ENCODE results near the gene FCHO2. TPM values are rescaled to one million over a fixed set of nuclear protein-coding genes. Genes with fewer than 3 reads are reported as not detected.
A peak's percentile ranks its signal among the peaks of the same experiment; 100 is the strongest.

Gene FCHO2
- total RNA-seq, 2 experiments from 2014 or later: 1.3 TPM

DNA sequence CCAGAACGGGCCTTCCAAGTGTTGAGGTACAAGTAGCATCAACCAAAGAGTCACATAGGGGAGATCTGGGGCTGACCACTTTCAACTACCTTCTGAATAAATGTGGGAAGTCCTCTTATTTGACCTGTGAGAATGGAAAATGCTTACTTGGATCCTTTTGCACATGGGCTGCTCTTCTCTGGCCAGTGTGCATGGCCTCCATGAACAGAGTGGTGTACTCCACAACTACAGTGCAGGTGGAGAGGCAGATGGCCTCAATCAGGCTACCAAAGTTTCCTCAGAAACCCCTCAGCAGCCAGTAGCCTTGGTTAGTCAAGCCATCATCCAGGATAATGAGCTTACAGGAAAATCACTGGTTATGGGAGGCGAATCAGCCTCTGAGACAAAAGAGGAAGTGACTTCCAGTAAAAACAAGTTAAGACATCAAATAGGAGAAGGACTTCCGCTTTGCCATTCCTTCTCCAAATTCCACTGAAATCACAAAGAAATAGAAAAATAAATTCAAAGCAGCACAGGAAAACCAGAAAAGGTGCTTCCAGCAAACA, 18.3 kb upstream of the FCHO2 start:
- Mint-ChIP-seq H3K9me3 (no peaks in the 10 kb centered on the region), H3K27ac (no peak overlapping the region), H3K36me3 (no peaks in the 10 kb centered on the region), H3K27me3 (peaks cover 27% of the 10 kb centered on the region), H3K4me1 (ENCODE audit: low read depth) (no peaks in the 10 kb centered on the region), H3K4me3 (no peak overlapping the region)
- ChIA-PET CTCF (no interaction called here), POLR2A (no interaction called here)
- DNase-seq: no peak
- intact Hi-C loops (cut with micrococcal nuclease): no loop called here

DNA sequence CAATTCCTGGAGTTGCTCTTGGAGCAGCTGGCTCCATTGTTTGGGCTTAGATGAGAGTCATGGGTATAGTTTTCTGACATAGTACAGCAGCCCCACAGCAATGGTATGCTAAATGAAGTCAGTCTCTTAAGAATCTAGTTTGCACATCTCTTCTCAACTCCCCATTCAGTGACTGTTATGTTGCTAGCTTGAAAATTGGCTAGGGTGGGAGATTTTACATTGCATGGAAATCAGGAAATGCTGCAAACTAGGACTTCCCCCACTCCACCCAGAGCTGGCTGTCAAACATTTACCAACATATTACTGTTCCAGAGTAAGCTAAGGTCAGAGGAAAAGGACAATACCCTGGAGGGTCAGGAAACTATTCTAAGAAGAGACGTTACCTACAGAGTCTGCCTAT, 17.6 kb upstream of the FCHO2 start:
- peaks cover 26% of the 10 kb centered on the region for H3K27me3 Mint-ChIP-seq
- no peak overlapping the region for H3K4me3 Mint-ChIP-seq
- intact Hi-C loops (cut with micrococcal nuclease): no loop called here
- H3K9me3 Mint-ChIP-seq: no peaks in the 10 kb centered on the region
- POLR2A ChIA-PET: no interaction called here
- DNase-seq: no peak
- H3K4me1 Mint-ChIP-seq (ENCODE audit: low read depth): no peaks in the 10 kb centered on the region
- CTCF ChIA-PET: no interaction called here
- H3K36me3 Mint-ChIP-seq: no peaks in the 10 kb centered on the region
- no peak overlapping the region for H3K27ac Mint-ChIP-seq

DNA sequence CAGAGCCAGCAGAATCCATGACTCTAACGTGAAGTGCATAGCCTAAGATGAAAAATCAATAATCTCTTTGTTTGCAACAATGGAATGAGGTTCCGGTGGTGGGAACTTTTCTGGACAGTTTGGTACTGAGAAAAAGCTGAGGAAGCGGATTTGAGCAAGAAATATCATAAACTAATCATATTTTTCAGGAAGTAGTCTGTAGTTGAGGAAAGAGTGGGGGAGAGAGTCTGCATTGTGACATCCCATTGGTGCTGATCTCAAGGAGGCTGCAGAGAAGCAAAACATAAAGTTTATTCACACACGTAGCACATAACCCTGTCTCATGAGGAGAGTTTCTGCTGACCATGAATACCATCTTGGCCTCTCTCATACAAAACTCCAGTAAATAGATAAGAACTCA, 15.8 kb upstream of the FCHO2 start:
- no peaks in the 10 kb centered on the region for H3K9me3 Mint-ChIP-seq
- intact Hi-C loops (cut with micrococcal nuclease): no loop called here
- no peak for DNase-seq
- CTCF ChIA-PET: no interaction called here
- POLR2A ChIA-PET: no interaction called here
- H3K36me3 Mint-ChIP-seq: no peaks in the 10 kb centered on the region
- no peak overlapping the region for H3K27ac Mint-ChIP-seq
- no peaks in the 10 kb centered on the region for H3K4me1 Mint-ChIP-seq (ENCODE audit: low read depth)
- H3K4me3 Mint-ChIP-seq: no peak overlapping the region
- H3K27me3 Mint-ChIP-seq: peaks cover 24% of the 10 kb centered on the region

DNA sequence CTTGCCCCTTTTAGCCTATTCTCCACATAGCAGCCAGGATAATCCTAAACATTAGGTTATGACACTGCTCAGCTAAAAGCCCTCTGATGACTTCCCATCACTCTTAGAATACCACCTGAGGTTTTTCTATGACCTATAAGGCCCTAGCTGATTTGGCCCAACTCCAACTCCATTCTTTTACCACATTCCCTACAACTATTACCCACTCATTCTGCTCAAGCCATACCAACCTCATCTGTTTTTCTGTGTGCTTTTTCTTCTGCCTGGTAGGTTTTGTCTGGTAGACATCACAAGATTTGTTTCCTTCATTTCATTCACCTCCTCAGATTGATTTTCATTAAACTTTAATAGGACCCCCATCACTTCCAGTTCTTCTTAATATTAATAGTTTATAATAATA, 12.5 kb upstream of the FCHO2 start:
- Mint-ChIP-seq H3K4me3 (no peak overlapping the region), H3K36me3 (no peaks in the 10 kb centered on the region), H3K27ac (no peak overlapping the region), H3K27me3 (peaks cover 20% of the 10 kb centered on the region), H3K4me1 (ENCODE audit: low read depth) (no peaks in the 10 kb centered on the region), H3K9me3 (no peaks in the 10 kb centered on the region)
- intact Hi-C loops (cut with micrococcal nuclease): no loop called here
- no peak for DNase-seq
- ChIA-PET POLR2A (no interaction called here), CTCF (no interaction called here)

DNA sequence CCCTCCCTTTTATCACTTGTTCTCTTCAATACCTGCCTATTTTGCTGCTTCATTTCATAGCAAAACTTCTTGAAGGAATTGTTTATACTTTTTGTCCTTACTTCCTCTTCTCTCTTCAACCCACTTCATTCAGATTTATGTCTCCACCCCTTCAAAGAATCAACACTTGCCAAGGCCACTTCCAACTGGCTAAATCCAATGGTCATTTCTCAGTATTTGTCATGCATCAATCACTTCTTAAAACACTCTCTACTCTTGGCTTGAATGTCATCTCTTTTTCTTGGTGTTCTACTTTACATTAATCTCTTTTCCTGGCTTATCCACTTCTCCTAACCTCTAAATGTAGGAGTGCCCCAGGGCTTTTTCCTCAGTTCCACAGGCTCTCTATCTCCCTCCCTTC, 8.3 kb upstream of the FCHO2 start:
- Mint-ChIP-seq H3K27ac (no peak overlapping the region), H3K4me1 (ENCODE audit: low read depth) (no peaks in the 10 kb centered on the region), H3K36me3 (no peaks in the 10 kb centered on the region), H3K4me3 (no peak overlapping the region), H3K9me3 (no peaks in the 10 kb centered on the region), H3K27me3 (peaks cover 24% of the 10 kb centered on the region)
- DNase-seq: no peak
- intact Hi-C loops (cut with micrococcal nuclease): no loop called here
- CTCF ChIA-PET: no interaction called here
- POLR2A ChIA-PET: no interaction called here

DNA sequence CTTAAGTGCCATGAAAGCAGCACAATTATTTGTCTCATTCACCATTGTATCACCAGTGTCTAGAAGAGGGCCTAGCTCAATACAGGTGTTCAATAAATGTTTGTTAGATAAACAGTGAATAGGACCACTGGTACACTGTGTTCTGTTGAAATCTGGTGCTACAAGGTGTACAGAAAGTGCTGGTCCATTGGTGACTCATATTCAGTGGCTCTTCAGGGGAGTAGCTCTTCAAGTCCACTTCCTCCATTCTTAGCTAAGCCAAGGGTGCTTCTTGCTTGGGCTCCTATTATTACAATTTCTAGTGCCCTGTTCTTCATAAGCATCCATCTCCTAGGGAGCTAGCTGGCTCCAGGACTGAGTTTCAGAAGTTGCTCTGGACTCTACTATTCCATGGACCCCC, 6.4 kb upstream of the FCHO2 start:
- DNase-seq: no peak
- ChIA-PET POLR2A (no interaction called here), CTCF (no interaction called here)
- Mint-ChIP-seq H3K4me1 (ENCODE audit: low read depth) (no peaks in the 10 kb centered on the region), H3K36me3 (no peaks in the 10 kb centered on the region), H3K27ac (no peak overlapping the region), H3K9me3 (no peaks in the 10 kb centered on the region), H3K27me3 (peaks cover 29% of the 10 kb centered on the region), H3K4me3 (no peak overlapping the region)
- intact Hi-C loops (cut with micrococcal nuclease): no loop called here

DNA sequence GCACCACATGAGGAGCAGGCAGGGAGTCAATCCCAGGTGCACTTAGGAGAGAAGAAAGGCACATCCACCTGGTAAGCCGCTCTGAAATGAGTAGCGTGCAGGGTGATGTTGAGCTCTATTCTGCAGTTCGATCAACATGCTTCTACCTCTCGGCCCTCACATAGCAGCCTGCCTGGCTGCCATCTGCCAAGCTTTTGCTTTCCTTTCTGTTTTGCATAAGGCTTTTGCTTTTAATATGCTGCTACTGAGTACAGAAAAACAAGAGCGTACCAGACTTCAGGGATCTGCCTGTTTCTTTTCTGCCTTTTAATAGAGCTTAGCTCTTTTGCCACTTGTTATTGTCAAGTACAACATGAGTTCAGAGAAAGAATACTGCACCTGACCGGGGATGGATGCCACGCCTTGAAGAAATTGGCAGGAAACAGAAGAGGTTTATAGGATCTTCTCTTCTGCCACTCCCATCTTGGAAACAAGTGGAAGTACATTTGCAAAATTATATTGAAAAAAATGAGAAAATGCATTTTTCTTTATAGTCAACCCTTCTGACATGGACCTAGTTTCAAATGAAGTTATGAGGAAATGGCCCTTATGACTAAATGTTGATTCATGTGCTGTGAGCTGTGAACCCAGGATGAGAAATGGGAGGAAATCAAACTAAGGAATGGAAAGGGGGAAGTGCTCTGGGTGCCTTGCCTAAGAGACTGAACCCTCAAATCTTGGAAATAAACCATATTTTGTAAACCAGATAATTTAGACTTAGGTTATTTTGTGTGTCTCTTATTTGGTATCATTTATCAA, 4.0 kb upstream of the FCHO2 start:
- ChIA-PET CTCF (no interaction called here), POLR2A (no interaction called here)
- peaks cover 39% of the 10 kb centered on the region for H3K27me3 Mint-ChIP-seq
- H3K4me1 Mint-ChIP-seq (ENCODE audit: low read depth): peaks cover 14% of the 10 kb centered on the region
- no peak overlapping the region for H3K4me3 Mint-ChIP-seq
- intact Hi-C loops (cut with micrococcal nuclease): no loop called here
- no peaks in the 10 kb centered on the region for H3K9me3 Mint-ChIP-seq
- no peaks in the 10 kb centered on the region for H3K36me3 Mint-ChIP-seq
- no peak for DNase-seq
- no peak overlapping the region for H3K27ac Mint-ChIP-seq

DNA sequence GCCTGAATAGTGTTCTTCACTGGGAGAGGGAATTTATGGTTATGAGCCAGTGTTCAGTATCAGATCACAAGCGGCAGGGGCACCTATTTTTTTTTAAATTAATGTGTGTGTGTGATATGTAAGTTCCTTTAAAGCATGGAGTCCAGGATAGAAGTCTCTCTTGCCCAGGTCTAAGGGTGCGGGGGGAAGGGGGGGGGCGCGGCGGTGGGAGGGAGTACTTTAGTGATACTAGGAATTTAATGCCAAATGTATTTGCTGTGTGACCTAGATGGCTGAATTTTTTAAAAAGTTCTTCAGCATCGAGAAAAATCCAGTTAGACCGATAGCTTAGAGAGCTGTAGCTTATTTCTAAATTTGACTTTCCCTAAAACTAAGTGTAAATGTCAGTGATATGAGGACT, 1.5 kb upstream of the FCHO2 start:
- POLR2A ChIA-PET: no interaction called here
- Mint-ChIP-seq H3K9me3 (no peaks in the 10 kb centered on the region), H3K27me3 (peaks cover 46% of the 10 kb centered on the region), H3K4me3 (peak overlapping the region; percentile 4), H3K27ac (no peak overlapping the region), H3K4me1 (ENCODE audit: low read depth) (peaks cover 14% of the 10 kb centered on the region), H3K36me3 (no peaks in the 10 kb centered on the region)
- CTCF ChIA-PET: interaction anchor here (0.9 to 1.0 kb wide), 2 partner anchors 9 to 13 kb away, joined by 3 read pairs; no protein-coding TSS in a partner anchor
- intact Hi-C loops (cut with micrococcal nuclease): no loop called here
- DNase-seq: no peak

DNA sequence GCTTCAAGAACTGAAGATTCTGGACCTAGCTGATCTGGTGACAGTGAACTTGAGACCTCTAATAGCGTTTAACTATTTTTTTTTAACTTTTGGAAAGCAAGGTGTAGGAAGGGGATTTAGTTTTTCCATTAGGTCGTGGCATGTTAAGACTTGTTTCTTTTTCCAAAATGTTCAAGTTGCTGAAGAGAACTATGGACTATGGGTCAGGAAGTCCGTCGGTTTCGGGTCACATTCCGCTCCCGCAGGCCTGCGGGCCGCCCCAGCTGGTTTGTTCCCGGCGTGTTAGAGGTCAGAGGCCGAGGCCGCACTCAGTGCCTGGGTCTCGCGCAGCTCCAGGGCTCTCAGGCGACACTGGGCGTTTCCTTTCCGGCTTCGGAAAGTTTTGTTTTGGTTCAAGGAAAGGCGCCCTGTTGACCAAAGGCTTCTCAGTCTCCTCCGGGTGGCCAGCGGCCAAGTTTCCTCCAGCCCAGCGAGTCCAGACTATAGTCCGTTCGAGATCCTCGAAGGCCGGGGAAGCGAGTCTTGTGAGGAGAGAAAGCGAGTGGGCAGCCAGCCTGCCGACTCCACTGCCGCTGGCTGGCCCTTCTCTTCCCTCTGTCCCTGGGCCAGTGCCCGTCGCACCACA, 586 bp upstream of the FCHO2 start:
- intact Hi-C loops (cut with micrococcal nuclease): loop anchor here (1.0 to 5.0 kb wide), 4 partner anchors 138 to 492 kb away; partner anchors contain the start of genes FOXD1 and TNPO1
- ChIA-PET CTCF (interaction anchor here (0.8 to 1.6 kb wide), 12 partner anchors 10 to 496 kb away, joined by 3 to 4 read pairs (median 3); no protein-coding TSS in a partner anchor), POLR2A (interaction anchor here (1.0 kb wide), 1 partner anchor 106 kb away, joined by 3 read pairs; no protein-coding TSS in a partner anchor)
- Mint-ChIP-seq H3K27me3 (peaks cover 43% of the 10 kb centered on the region), H3K4me1 (ENCODE audit: low read depth) (peaks cover 14% of the 10 kb centered on the region), H3K27ac (peak overlapping the region; percentile 49), H3K36me3 (no peaks in the 10 kb centered on the region), H3K4me3 (peak overlapping the region; percentile 87), H3K9me3 (no peaks in the 10 kb centered on the region)
- no peak for DNase-seq

DNA sequence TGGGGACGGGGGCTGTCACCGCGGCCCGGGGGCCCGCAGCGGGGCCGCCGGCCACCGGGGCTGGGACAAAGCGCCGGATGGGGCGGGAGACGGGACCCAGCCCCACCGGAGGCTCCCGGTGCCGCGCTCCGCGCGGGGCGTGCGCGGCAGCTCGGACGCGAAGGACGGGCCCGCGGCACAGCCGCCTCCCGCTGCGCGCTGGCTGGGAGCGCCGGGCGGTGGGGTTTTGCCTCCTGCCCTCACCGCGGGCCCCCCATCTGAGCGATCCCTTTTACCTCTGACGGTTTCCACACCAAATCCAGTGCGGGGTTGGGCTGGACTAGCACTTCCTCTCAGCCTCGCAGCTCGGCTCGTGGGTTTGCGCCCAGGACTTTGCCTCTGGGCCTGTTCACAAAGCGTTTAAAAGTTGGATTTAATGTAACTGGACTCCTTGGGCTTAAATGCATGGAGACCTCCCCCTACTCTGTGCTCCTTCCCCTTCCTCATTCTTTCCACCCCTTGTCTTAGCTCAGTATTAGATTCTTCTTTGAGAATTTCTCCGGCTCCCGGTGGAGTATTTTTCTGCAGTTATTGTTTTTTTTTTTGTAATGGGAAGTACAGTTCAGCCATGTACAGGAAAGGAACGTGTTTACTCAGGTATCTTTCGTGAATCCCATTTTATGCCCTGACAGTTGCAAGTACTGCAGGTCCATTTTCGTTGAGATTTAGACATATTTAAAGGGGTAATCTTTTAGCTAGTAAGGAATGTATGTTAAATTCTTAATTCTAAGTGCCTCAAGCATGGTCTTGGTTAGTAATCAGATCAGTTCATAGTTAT, 691 bp downstream of the FCHO2 start:
- peaks cover 14% of the 10 kb centered on the region for H3K4me1 Mint-ChIP-seq (ENCODE audit: low read depth)
- H3K4me3 Mint-ChIP-seq: peak overlapping the region; percentile 76
- H3K27ac Mint-ChIP-seq: no peak overlapping the region
- DNase-seq: peak; percentile 42
- no peaks in the 10 kb centered on the region for H3K9me3 Mint-ChIP-seq
- POLR2A ChIA-PET: interaction anchor here (0.6 kb wide), 1 partner anchor 437 kb away, joined by 3 read pairs; no protein-coding TSS in a partner anchor
- H3K36me3 Mint-ChIP-seq: no peaks in the 10 kb centered on the region
- CTCF ChIA-PET: interaction anchor here (0.8 to 1.6 kb wide), 10 partner anchors 12 to 495 kb away, joined by 3 to 4 read pairs (median 3); no protein-coding TSS in a partner anchor
- peaks cover 39% of the 10 kb centered on the region for H3K27me3 Mint-ChIP-seq
- intact Hi-C loops (cut with micrococcal nuclease): loop anchor here (2.0 to 5.0 kb wide), 4 partner anchors 139 to 491 kb away; partner anchors contain the start of genes FOXD1 and TNPO1

DNA sequence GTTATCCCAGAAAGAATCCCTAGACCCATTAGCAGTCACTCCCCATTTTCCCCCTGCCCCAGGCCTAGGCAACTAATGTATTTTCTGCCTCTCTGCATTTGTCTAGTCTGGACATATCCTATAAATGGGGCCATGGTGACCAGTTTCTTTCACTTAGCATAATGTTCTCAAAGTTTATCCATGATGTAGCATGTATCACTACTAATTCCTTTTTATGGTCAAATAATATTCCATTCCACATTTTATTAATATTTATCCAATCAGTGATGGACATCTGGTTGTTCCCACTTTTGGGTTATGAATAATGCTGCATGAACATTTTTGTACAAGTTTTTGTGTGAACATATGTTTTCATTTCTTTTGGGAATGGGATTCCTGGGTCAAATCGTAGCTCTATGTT, 1.5 kb downstream of the FCHO2 start:
- POLR2A ChIA-PET: no interaction called here
- peaks cover 35% of the 10 kb centered on the region for H3K27me3 Mint-ChIP-seq
- no peaks in the 10 kb centered on the region for H3K9me3 Mint-ChIP-seq
- H3K4me3 Mint-ChIP-seq: peak overlapping the region; percentile 76
- intact Hi-C loops (cut with micrococcal nuclease): loop anchor here (2.0 to 5.0 kb wide), 4 partner anchors 140 to 490 kb away; partner anchors contain the start of genes FOXD1 and TNPO1
- peaks cover 14% of the 10 kb centered on the region for H3K4me1 Mint-ChIP-seq (ENCODE audit: low read depth)
- CTCF ChIA-PET: no interaction called here
- H3K27ac Mint-ChIP-seq: no peak overlapping the region
- no peak for DNase-seq
- no peaks in the 10 kb centered on the region for H3K36me3 Mint-ChIP-seq

DNA sequence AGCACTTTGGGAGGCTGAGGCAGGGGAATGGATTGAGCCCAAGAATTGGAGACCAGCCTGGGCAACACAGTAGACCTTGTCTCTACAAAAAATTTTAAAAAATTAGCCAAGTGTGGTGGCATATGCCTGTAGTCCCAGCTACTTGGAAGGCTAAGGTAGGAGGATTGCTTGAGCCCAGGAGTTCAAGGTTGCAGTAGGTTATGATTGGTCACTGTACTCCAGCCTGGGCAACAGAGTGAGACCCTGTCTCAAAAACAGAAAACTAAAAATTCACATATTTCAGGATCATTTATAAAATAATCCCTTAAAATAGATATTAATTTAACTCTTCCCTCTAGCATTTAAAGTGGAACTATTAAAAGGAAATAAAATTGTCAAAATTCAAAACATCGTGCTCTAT, 3.4 kb downstream of the FCHO2 start:
- DNase-seq: no peak

More for the DNA sequence above, 3.4 kb downstream of the FCHO2 start:
- no peaks in the 10 kb centered on the region for H3K9me3 Mint-ChIP-seq
- peaks cover 30% of the 10 kb centered on the region for H3K27me3 Mint-ChIP-seq
- no peak overlapping the region for H3K4me3 Mint-ChIP-seq
- ChIA-PET POLR2A (no interaction called here), CTCF (no interaction called here)
- intact Hi-C loops (cut with micrococcal nuclease): loop anchor here (5.0 kb wide), 3 partner anchors 142 to 488 kb away; partner anchors contain the start of genes FOXD1 and TNPO1
- H3K36me3 Mint-ChIP-seq: no peaks in the 10 kb centered on the region
- peaks cover 14% of the 10 kb centered on the region for H3K4me1 Mint-ChIP-seq (ENCODE audit: low read depth)
- no peak overlapping the region for H3K27ac Mint-ChIP-seq

Data from activated CD4-positive, alpha-beta memory T cell treated with anti-CD3 and anti-CD28 coated beads for 36 hours (primary cell).